ENCODE data around the gene ADD1.

The ADD1 gene

DNA sequence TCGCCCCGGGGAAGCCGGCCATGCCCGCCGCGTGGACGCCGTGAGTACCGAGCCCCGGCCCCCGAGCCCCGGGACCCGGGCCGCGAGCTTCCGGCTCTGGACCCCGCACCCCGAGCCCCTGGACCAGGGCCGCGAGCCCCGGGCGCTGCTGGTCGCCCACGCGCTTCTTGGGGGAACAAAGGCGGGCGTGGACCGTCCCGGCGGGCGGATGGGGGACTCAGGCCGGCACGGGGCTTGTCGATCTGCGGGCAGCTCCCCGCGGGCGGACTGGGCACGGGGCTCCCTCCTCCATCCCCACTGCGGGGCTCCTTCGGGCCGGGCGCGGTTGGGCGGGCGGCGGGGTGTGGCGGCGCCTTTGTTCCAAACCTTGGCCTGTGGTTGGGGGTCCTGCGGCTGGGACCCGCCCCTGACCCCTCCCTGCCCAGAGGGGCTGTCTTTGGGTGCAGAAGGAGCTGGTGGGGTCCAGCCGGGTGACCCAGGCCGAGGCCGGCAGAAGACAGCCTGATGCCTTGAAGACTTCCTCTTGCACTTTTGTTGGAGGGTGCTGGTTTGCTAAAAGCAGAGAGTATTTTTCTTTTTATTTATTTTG is 25.2 kb upstream of the ADD1 start:
- no peak for DNase-seq (ENCODE audit: low read depth)
- peak overlapping the region; percentile 62 for H3K4me3 ChIP-seq (ENCODE audit: low read depth, low read length)
- TF ChIP-seq, protein P1, sequence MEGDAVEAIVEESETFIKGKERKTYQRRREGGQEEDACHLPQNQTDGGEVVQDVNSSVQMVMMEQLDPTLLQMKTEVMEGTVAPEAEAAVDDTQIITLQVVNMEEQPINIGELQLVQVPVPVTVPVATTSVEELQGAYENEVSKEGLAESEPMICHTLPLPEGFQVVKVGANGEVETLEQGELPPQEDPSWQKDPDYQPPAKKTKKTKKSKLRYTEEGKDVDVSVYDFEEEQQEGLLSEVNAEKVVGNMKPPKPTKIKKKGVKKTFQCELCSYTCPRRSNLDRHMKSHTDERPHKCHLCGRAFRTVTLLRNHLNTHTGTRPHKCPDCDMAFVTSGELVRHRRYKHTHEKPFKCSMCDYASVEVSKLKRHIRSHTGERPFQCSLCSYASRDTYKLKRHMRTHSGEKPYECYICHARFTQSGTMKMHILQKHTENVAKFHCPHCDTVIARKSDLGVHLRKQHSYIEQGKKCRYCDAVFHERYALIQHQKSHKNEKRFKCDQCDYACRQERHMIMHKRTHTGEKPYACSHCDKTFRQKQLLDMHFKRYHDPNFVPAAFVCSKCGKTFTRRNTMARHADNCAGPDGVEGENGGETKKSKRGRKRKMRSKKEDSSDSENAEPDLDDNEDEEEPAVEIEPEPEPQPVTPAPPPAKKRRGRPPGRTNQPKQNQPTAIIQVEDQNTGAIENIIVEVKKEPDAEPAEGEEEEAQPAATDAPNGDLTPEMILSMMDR (conservative IDR thresholded peaks at IDR 0.05; ENCODE audit: low read depth, low read length): no peak

DNA sequence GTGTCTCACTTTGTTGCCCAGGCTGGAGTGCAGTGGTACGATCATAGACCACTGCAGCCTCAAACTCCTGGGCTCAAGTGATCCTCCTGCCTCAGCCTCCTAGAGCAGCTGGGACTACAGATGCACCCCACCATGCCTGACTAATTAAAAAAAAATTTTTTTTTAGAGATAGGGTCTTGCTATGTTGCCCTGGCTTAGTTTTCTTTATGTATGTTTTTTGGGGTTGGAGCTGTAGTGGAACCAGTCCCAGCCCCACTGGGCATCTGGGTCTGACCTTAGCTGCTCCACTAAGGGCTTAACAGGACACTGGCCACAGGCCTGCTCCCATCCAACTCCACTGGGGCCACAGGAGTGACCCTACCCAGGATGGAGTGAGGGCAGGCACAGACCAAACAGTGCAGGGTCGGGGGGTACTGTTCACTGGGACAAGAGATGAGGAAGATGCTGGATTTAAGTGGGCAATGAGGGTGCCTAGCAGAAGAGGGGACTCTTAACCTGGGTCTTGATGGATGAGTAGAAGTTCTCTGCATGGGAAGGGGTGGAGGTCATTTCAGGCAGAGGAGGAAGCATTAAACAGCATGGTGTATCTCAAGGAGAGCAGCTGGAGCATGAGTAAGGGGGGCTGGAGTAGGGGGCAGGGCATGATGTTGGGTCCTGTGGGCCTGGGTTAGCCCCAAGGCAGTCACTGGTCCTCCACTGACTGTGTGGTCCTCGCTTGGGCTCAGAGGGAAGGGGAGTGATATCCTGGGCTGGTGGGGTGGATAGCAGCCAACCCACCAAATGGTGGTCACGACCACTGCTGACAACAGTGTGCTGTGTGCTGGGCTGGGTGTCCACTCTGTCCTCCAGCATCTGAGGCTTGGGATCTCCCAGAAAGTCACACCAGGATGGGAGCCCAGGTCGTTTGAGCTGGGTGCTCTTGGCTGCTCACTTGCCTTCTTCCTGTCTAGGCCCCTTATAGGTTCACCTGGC is 24.1 kb upstream of the ADD1 start:
- no peak for DNase-seq (ENCODE audit: low read depth)
- TF ChIP-seq, protein P1 (conservative IDR thresholded peaks at IDR 0.05; ENCODE audit: low read depth, low read length): no peak
- H3K4me3 ChIP-seq (ENCODE audit: low read depth, low read length): no peak overlapping the region

DNA sequence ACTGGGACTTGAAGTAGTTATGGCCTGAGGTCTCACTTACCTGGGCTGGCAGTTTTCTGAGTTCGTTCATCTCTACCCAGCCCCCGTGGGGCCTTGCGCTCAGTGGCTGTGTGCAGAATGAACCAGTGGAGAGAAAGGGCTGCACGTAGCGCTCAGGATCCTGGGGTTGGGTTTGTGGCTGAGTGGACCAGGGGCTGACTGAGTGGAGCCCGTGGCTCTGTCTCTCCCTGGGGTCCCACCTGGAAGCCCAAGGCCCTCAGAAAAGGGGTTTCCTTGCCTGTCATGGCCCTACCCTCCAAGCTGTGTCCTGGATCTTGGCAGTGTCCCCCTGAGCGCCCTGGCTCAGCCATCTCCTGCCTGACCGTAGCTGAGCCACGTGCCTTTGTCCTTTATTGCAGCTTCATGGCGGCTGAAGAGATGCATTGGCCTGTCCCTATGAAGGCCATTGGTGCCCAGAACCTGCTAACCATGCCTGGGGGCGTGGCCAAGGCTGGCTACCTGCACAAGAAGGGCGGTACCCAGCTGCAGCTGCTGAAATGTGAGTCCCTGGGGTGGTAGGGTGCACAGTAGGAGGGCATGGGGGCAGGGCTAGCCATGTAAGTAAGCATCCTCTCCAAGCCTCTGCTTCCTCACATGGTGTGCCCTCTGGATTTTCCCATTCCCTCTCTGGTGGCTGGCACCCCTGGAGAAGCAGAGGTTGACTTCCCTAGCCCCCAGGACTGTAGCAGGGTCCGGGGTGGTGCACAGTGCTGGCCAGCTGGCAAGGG is 23.2 kb upstream of the ADD1 start:
- TF ChIP-seq, protein P1 (conservative IDR thresholded peaks at IDR 0.05; ENCODE audit: low read depth, low read length): no peak
- no peak overlapping the region for H3K4me3 ChIP-seq (ENCODE audit: low read depth, low read length)
- DNase-seq (ENCODE audit: low read depth): no peak

DNA sequence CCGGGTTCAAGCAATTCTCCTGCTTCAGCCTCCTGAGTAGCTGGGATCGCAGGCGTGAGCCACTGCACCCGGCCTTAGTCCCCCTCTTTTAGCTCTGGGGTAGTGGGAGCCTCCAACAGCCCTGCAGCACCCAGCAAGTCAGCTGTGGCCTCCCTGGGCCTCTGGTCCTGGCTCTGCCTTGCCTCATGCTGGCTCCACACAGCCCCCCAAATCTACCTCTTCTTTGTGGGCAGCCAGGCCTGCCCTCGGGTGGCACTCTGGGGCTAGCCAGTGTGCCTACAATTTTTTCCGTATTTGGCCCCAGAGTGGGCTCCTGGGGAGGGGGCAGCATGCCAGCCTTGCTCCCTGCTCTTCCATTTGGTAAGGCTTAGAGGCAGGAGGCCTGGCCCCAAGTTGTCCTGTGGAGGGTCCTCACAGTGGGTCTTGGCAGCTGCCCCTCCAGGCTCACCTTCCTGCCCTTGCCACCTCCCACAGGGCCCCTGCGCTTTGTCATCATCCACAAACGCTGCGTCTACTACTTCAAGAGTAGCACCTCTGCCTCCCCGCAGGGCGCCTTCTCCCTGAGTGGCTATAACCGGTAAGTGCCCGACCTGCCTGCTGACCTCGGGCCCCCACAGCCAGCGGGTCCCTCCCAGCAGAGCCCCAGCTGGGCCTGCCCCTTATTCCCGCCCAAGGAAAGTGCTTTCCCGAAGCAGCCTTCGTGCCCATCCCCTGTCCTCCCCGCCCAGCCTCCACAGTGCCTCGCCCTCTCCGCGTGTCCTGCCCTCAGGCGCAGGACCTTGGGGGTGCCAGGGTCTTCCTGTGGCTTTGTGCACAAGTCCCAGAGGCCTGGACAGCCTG is 21.0 kb upstream of the ADD1 start:
- DNase-seq (ENCODE audit: low read depth): no peak
- no peak overlapping the region for H3K4me3 ChIP-seq (ENCODE audit: low read depth, low read length)
- TF ChIP-seq, protein P1 (conservative IDR thresholded peaks at IDR 0.05; ENCODE audit: low read depth, low read length): no peak

DNA sequence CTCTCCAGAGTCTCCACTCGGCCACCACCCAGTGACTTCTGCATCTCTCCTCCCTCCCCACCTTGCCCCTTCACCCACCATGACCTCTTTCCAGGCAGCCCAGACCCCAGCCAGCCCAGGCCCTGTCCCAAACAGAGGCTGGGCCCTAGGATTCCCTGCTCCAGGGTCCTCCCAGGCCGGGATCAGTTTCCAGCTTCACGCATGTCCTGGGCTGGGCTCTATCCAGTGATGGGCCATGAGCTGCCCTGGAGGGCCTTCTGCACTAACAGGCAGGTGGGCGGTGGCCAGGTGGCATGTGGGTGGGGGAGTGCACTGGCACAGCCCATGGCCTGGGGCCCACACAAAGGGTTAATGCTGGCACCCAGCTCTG is 20.4 kb upstream of the ADD1 start:
- TF ChIP-seq, protein P1 (conservative IDR thresholded peaks at IDR 0.05; ENCODE audit: low read depth, low read length): no peak
- no peak for DNase-seq (ENCODE audit: low read depth)
- H3K4me3 ChIP-seq (ENCODE audit: low read depth, low read length): no peak overlapping the region

DNA sequence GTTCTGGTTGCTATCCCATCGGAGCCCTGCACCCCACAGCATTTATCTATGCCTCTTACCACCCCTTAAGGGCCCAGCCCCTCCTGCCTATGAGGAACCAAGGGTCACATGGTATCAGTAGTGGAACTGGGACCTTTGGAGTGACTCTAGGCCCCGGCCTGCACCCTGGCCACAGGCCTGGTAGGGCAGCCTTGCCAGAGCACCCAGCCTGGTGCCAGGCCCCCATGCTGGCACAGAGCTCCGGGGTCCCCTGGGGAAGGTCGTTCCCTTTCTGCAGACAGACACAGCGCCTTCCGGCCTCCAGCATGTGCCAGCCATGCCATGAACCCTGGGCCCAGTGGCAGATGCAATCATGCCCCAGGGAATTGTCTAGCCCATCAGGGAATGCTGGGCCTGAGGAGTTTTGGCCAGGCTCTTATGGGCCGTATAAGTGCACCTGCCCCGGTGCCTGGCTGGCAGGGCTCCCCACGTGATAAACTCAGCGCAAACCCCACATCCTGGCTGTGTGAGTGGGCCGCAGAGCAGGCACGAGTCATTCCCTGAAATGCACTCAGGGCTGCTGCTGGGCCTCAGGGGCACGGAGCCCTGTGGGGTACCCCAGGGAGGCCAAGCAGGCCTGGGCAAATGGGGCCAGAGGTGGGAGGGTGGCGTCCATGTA is 19.8 kb upstream of the ADD1 start:
- no peak overlapping the region for H3K4me3 ChIP-seq (ENCODE audit: low read depth, low read length)
- no peak for DNase-seq (ENCODE audit: low read depth)
- TF ChIP-seq, protein P1 (conservative IDR thresholded peaks at IDR 0.05; ENCODE audit: low read depth, low read length): no peak
